Glutamatergic neuron (in vitro differentiated cells): Measurements from ENCODE around the gene TMEM240. TPM values are rescaled to one million over a fixed set of nuclear protein-coding genes. Genes with fewer than 3 reads are reported as not detected.
"Not testable (repeated sequence)": the region's sequence is repeated elsewhere in the genome, so short reads cannot be mapped to it uniquely, and the experiment has no call there.

ENCODE experiments used
- DNase-seq: peaks from one replicate; pipeline ENCODE4 v3.0.0; 2022
- H3K27ac Mint-ChIP-seq: one replicate; pipeline ENCODE4 v1.8.0; 2020; ENCODE audit warnings: mild to moderate bottlenecking, mixed read lengths, inconsistent platforms; ENCODE audit not compliant: unreplicated experiment
- H3K27me3 Mint-ChIP-seq: one replicate; pipeline ENCODE4 v1.8.0; 2020; ENCODE audit warnings: mild to moderate bottlenecking, moderate library complexity, mixed read lengths, inconsistent platforms; ENCODE audit not compliant: unreplicated experiment
- H3K36me3 Mint-ChIP-seq: one replicate; pipeline ENCODE4 v1.8.0; 2020; ENCODE audit warnings: mild to moderate bottlenecking, mixed read lengths, inconsistent platforms; ENCODE audit not compliant: unreplicated experiment
- H3K4me1 Mint-ChIP-seq: one replicate; pipeline ENCODE4 v1.8.0; 2020; ENCODE audit warnings: mild to moderate bottlenecking, low read depth, mixed read lengths, inconsistent platforms; ENCODE audit not compliant: unreplicated experiment
- H3K4me3 Mint-ChIP-seq: one replicate; pipeline ENCODE4 v1.8.0; 2020; ENCODE audit warnings: mild to moderate bottlenecking, mixed read lengths, inconsistent platforms; ENCODE audit not compliant: unreplicated experiment
- H3K9me3 Mint-ChIP-seq: one replicate; pipeline ENCODE4 v1.8.0; 2020; ENCODE audit warnings: mild to moderate bottlenecking, moderate library complexity, mixed read lengths, inconsistent platforms; ENCODE audit not compliant: unreplicated experiment
- total RNA-seq: library from RNA; stranded (reverse); fragmentation: NEBNext Ultra II Directional; extraction: Animal tissue kit (Norgen Biotek cat#: 25700); gene quantifications from one replicate; pipeline ENCODE4 v1.2.1, GENCODE V29; 2021; ENCODE audit not compliant: unreplicated experiment
- TF ChIP-seq, protein P1 (sequence below): fragments of 200-600 bp; sonication (generic); IDR thresholded peaks from one replicate; pipeline ENCODE4 v1.5.0; 2021; ENCODE audit not compliant: partially characterized antibody, unreplicated experiment

TMEM240 gene
- total RNA-seq, 1 donor from 2014 or later, result 24.4 TPM

DNA sequence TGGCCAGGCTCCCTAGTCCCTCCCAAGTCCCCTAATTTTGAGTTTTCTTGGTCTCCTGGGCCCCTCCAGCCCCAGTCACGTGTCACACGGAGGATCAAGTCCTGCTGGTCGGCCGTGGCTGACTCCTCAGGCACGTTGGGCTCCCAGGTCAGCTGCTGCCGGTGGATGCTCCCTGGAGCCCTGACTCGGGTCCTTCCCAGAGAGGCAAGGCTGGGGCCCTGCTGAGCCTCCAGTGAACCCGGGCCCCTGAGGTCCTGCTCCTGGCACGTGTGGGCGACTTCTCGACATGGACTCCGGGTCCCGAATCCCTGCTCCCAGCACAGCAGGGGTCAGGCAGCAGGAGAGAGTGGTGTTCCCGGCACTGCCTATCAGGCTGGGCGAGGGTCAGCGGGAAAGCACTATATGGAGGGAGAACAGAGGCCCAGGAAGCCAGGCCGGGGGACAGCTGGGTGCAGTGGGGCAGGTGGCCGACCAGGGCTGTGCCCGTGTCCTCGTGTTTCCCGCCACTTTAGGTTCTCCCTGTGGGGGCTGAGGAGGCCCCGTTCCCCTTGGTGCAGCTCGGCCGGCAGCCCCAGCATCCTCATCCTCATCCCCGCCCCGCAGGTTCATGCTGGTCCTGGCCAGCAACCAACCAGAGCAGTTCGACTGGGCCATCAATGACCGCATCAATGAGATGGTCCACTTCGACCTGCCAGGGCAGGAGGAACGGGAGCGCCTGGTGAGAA, 13.2 kb downstream of the TMEM240 start:
- DNase-seq, result no peak
- TF ChIP-seq, protein P1, sequence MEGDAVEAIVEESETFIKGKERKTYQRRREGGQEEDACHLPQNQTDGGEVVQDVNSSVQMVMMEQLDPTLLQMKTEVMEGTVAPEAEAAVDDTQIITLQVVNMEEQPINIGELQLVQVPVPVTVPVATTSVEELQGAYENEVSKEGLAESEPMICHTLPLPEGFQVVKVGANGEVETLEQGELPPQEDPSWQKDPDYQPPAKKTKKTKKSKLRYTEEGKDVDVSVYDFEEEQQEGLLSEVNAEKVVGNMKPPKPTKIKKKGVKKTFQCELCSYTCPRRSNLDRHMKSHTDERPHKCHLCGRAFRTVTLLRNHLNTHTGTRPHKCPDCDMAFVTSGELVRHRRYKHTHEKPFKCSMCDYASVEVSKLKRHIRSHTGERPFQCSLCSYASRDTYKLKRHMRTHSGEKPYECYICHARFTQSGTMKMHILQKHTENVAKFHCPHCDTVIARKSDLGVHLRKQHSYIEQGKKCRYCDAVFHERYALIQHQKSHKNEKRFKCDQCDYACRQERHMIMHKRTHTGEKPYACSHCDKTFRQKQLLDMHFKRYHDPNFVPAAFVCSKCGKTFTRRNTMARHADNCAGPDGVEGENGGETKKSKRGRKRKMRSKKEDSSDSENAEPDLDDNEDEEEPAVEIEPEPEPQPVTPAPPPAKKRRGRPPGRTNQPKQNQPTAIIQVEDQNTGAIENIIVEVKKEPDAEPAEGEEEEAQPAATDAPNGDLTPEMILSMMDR, result no peak
- Mint-ChIP-seq H3K27me3 (peaks cover 5% of the 10 kb centered on the region), H3K36me3 (peaks cover 6% of the 10 kb centered on the region), H3K4me1 (no peaks in the 10 kb centered on the region), H3K27ac (no peak overlapping the region), H3K4me3 (no peak overlapping the region), H3K9me3 (peaks cover 6% of the 10 kb centered on the region)

DNA sequence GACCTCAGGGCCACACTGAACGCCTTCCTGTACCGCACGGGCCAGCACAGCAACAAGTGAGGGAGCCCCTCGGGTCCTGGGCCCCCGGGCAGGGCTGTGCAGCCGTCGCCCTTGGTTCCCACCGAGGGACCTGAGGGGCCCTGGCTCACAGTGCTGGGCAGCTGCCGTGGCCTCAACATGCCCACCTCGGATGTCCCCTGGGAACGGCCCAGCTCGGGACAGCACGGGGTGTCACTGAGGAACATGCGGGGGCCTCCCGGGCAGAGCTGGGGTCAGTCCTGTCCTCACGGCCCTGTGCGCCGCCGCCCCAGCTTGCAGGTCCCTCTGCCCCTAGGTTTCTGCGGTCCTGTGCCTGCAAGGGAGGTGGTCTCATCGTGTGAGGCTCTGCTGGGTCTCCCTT, 13.9 kb downstream of the TMEM240 start:
- H3K36me3 Mint-ChIP-seq, H3K4me1 Mint-ChIP-seq, H3K4me3 Mint-ChIP-seq, DNase-seq, H3K27me3 Mint-ChIP-seq, H3K9me3 Mint-ChIP-seq, H3K27ac Mint-ChIP-seq: not testable (repeated sequence)

DNA sequence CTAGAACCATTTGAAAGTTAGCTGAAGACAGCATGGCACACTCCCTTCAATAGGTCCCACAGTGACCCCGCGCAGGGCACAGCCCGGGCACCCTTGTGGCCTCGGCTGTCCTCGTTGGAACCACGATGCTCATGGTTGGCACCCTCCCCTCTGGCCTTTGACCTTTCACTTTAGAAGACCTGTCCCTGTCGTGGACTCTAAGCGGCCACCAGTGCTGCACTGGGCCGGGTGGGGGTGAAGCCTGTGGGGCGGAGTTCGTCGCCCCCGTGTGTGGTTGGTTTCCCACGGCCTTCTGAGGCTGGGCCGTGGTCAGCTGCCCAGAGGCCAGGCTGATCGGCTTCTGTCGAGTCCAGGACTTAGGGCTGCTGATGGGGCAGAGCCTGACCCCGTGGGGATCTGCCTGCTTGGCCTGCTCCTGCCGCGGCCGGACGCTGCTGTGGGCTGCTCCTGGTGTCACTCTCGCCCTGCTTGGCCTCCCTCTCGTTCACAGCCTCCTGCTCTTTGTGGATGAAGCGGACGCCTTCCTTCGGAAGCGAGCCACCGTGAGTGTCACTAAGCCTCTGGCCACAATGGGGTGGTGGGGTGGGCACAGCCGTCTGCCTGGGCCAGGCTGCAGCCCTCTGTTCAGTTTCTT, 15.6 kb downstream of the TMEM240 start:
- not testable (repeated sequence) for H3K36me3 Mint-ChIP-seq, H3K27ac Mint-ChIP-seq, H3K4me3 Mint-ChIP-seq, H3K27me3 Mint-ChIP-seq, H3K9me3 Mint-ChIP-seq, H3K4me1 Mint-ChIP-seq, DNase-seq

DNA sequence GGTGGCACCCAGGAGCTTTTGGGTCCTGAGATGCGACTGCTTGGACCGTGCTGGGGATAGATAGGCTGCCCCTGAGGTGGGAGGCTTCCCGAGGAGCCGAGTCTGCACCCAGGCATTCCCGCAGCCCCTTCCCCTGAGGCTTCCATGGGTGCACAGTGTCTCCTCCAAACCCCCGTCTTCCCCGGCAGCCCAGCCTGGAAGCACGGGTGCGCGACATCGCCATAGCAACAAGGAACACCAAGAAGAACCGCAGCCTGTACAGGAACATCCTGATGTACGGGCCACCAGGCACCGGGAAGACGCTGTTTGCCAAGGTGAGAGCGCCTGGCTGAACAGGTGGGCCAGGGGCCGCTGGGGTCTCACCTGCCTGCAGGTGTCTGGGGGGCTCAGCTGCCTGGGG, 16.8 kb downstream of the TMEM240 start:
- not testable (repeated sequence) for H3K36me3 Mint-ChIP-seq, H3K27ac Mint-ChIP-seq, H3K9me3 Mint-ChIP-seq, H3K4me1 Mint-ChIP-seq, DNase-seq, H3K27me3 Mint-ChIP-seq, H3K4me3 Mint-ChIP-seq

DNA sequence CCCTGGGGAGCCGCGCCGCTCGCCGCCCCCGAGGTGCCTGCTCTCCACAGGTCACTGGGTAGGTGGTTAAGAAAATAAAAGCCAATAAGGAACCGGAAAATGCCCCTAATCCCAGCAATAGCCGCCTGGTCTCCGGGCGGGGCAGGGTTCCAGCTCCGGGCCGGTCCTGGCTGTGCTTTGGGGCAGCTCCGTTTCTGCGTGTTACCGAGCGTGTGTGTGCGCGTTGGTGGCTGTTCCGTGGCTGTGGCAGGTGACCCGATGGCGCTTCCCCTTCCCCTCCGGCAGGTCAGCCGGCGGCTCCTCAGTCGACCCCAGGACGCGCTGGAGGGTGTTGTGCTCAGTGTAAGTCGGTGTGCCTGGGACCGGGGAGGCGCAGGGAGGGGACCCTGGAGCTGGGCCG, 17.2 kb downstream of the TMEM240 start:
- H3K36me3 Mint-ChIP-seq, H3K27me3 Mint-ChIP-seq, H3K9me3 Mint-ChIP-seq, H3K4me1 Mint-ChIP-seq, DNase-seq, H3K4me3 Mint-ChIP-seq, H3K27ac Mint-ChIP-seq: not testable (repeated sequence)

DNA sequence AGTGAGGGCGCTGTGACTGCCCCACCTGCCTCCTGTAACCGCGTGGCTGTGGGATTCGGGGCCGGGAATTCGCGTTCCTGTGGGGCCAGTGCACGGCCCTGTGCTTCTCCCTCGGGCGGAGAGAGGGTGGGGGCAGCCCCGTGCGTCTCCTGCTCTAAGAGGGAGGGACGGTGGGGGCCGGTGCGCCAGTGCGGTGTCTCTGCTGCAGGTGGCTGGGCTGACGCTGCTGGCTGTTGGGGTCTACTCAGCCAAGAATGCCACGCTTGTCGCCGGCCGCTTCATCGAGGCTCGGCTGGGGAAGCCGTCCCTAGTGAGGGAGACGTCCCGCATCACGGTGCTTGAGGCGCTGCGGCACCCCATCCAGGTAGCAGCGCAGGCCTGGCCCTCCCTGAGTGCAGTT, 17.9 kb downstream of the TMEM240 start:
- H3K27me3 Mint-ChIP-seq, H3K4me3 Mint-ChIP-seq, H3K9me3 Mint-ChIP-seq, H3K27ac Mint-ChIP-seq, H3K36me3 Mint-ChIP-seq, DNase-seq, H3K4me1 Mint-ChIP-seq: not testable (repeated sequence)

DNA sequence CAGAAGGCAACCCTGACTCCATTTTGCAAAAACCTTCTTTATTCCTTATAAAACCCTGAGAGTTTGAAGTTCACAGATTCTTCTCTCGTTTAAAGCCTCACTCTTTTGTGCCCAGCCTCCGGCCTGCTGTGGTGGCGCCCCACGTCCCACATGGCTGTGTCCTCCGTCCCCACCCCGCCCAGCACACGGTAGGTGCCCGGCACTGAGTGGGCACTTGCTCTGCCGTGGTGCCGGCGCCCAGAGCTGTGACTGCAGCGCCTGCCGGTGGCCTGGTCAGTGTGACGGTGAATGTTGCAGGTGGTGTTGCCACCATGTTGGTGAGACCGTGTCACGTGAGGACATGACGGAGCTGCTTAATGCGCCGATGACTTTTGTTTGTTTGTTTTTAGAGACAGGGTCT, 19.1 kb downstream of the TMEM240 start:
- Mint-ChIP-seq H3K4me3 (no peak overlapping the region), H3K27ac (no peak overlapping the region), H3K9me3 (no peaks in the 10 kb centered on the region), H3K27me3 (peaks cover 5% of the 10 kb centered on the region), H3K4me1 (no peaks in the 10 kb centered on the region), H3K36me3 (no peaks in the 10 kb centered on the region)
- DNase-seq, result no peak
- TF ChIP-seq, protein P1, result no peak

DNA sequence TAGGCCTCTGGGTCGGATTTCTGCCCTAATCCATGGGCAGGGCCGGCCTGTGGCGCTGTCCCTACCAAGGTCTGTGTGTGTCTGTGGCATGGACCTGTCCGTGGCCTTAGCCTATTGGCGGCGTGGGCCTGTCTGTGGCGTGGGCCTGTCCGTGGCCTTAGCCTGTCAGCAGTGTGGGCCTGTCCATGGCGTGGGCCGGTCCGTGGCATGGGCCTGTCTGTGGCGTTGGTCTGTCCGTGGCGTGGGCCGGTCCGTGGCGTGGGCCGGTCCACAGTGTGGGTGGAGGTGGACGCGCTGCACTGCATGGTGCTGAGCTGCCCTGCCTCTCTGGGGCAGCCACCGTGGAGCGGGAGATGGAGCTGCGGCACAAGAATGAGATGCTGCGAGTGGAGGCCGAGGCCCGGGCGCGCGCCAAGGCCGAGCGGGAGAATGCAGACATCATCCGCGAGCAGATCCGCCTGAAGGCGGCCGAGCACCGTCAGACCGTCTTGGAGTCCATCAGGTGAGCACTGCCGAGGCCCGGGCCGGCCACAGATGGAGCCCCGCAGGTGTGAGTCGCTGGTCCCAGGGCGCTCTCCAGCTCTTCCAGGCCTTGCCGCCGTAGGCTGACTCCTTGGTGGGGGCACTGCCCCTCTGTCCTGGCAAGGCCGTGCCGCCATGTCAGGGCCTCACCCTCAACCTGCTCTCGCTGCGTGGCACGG, 20.5 kb downstream of the TMEM240 start:
- not testable (repeated sequence) for H3K27me3 Mint-ChIP-seq, H3K36me3 Mint-ChIP-seq, DNase-seq, H3K9me3 Mint-ChIP-seq, H3K4me3 Mint-ChIP-seq, H3K27ac Mint-ChIP-seq, H3K4me1 Mint-ChIP-seq

DNA sequence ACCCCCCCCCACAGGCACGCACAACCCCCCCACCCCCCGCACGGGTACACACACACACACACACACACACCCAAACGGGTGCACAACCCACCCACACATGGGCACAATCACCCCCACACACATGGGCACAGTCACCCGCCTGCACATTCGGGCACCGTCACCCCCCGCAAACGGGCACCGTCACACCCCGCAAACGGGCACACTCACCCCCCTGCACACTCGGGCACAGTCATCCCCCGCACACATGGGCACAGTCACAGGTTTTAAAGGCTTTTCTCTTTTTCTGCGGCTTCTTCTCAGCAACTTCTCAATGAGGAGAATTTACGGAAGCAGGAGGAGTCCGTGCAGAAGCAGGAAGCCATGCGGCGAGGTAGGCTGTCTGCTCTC, 21.8 kb downstream of the TMEM240 start:
- H3K4me1 Mint-ChIP-seq, DNase-seq, H3K4me3 Mint-ChIP-seq, H3K27me3 Mint-ChIP-seq, H3K36me3 Mint-ChIP-seq, H3K27ac Mint-ChIP-seq, H3K9me3 Mint-ChIP-seq: not testable (repeated sequence)
